Cerebellar nuclear complex (tissue), 1 donor: Measurements from ENCODE around the gene PACSIN1.

Source experiments
- DNase-seq, 2 experiments: peaks; one replicate each; lab custom pipeline; 2025; lab: John Stamatoyannopoulos, UW

Gene PACSIN1

GRCh38 chr6:34583461-34583860, 117.6 kb downstream of the PACSIN1 start:
- DNase-seq = no peak

GRCh38 chr6:34583861-34584604, 118.2 kb downstream of the PACSIN1 start:
- DNase-seq = no peak

- no peak for DNase-seq
These were observed 118.8 kb downstream of the PACSIN1 start for GRCh38 chr6:34584694-34585093.
